Esophagus muscularis mucosa (tissue), 4 donors: ENCODE data around the gene CCM2.

Experiments used
- EP300 ChIP-seq: sonication (generic); formaldehyde crosslinking; IDR thresholded peaks from one replicate; pipeline ENCODE4 v1.6.1; 2017; ENCODE audit warnings: antibody characterized with exemption
- POLR2A ChIP-seq: fragments of 450-650 bp; IDR thresholded peaks from one replicate; pipeline ENCODE4 v1.6.1; 2017; ENCODE audit warnings: antibody characterized with exemption, moderate library complexity, mild to moderate bottlenecking, low read depth
- POLR2AphosphoS5 ChIP-seq, 2 donors: sonication (generic); formaldehyde crosslinking; IDR thresholded peaks; one replicate each; pipeline ENCODE4 v1.6.1; 2017; ENCODE audit warnings: antibody characterized with exemption in 2 of 2
- TF ChIP-seq, protein P1 (sequence below), 3 experiments: fragments of 200-600 bp in 2 of 3; fragments of 450-650 bp in 1 of 3; sonication (generic) in 2 of 3; IDR thresholded peaks; one replicate each; pipeline ENCODE4 v1.5.1; 2017 to 2019; ENCODE audit warnings: antibody characterized with exemption in 3 of 3, mild to moderate bottlenecking in 2 of 3, moderate library complexity in 1 of 3

- TF ChIP-seq, protein P1, sequence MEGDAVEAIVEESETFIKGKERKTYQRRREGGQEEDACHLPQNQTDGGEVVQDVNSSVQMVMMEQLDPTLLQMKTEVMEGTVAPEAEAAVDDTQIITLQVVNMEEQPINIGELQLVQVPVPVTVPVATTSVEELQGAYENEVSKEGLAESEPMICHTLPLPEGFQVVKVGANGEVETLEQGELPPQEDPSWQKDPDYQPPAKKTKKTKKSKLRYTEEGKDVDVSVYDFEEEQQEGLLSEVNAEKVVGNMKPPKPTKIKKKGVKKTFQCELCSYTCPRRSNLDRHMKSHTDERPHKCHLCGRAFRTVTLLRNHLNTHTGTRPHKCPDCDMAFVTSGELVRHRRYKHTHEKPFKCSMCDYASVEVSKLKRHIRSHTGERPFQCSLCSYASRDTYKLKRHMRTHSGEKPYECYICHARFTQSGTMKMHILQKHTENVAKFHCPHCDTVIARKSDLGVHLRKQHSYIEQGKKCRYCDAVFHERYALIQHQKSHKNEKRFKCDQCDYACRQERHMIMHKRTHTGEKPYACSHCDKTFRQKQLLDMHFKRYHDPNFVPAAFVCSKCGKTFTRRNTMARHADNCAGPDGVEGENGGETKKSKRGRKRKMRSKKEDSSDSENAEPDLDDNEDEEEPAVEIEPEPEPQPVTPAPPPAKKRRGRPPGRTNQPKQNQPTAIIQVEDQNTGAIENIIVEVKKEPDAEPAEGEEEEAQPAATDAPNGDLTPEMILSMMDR (IDR thresholded peaks at IDR 0.05) = no peak
- TF ChIP-seq POLR2A (no peak), POLR2AphosphoS5 (IDR thresholded peaks at IDR 0.05) (no peak), EP300 (no peak)
Measured at GRCh38 chr7:45108863-45109262, 108.9 kb downstream of the CCM2 start.
